ENCODE data around the gene ADAMTS13.

DNA sequence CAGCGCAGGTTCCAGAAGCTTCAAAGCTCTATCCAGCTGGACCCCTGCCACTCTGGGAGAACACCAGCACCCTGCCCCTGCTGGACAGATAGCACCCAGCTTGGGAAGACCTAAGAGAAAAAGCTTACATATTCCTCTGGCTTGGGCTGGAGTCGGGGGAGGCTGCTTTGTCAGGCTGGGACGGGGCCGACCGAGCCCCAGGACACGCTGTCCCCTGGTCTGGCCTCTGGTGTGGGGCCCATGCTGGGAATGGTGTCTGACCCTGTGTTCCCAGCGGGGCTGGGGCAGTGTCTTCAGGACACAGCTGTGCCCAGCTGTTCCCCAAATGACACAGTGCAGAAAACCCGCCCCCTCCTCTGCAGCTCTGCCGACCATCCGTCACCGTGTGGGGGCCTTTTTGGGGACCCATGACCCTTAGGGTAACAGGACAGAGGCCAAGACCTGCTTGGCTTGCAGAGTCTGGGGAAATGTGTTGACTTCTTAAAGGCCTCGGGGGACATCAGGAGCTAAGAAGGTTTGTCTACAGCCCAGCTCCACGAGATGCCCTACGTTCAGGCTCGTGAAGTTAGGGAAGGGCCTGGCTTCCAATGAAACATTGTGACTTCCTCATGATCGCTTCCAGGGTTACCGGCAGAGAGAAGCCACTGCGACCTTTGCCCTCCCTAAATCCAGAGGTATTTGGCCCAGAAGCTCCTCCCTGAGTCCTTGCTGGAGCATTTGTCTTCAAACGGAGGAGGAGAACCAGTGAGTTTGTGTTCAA, 77.1 kb downstream of the ADAMTS13 start:
- TF ChIP-seq, protein P1, sequence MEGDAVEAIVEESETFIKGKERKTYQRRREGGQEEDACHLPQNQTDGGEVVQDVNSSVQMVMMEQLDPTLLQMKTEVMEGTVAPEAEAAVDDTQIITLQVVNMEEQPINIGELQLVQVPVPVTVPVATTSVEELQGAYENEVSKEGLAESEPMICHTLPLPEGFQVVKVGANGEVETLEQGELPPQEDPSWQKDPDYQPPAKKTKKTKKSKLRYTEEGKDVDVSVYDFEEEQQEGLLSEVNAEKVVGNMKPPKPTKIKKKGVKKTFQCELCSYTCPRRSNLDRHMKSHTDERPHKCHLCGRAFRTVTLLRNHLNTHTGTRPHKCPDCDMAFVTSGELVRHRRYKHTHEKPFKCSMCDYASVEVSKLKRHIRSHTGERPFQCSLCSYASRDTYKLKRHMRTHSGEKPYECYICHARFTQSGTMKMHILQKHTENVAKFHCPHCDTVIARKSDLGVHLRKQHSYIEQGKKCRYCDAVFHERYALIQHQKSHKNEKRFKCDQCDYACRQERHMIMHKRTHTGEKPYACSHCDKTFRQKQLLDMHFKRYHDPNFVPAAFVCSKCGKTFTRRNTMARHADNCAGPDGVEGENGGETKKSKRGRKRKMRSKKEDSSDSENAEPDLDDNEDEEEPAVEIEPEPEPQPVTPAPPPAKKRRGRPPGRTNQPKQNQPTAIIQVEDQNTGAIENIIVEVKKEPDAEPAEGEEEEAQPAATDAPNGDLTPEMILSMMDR (IDR thresholded peaks at IDR 0.05; ENCODE audit: low read depth, low read length) = no peak
- TF ChIP-seq EZH2phosphoT487 (IDR thresholded peaks at IDR 0.05; ENCODE audit: low read depth) = no peak

Measured in OCI-LY3 (cell line).